Activated B cell treated with CpG ODN at 0.5 μM for 24 hours (primary cell): ENCODE measurements around the gene GLT1D1. TPM values are rescaled to one million over a fixed set of nuclear protein-coding genes. Genes with fewer than 3 reads are reported as not detected.

Experiments
- ATAC-seq: fragments of 200-7000 bp; cut with Tn5 transposase; one replicate; pipeline ENCODE4 v1.10.0; 2021; ENCODE audit warnings: low read depth, mild to moderate bottlenecking, moderate library complexity
- CTCF ChIA-PET: fragments of 350-600 bp; sonication (Branson Sonifier 250); formaldehyde crosslinking; loops from one replicate; lab custom pipeline; 2021; ENCODE audit warnings: antibody characterized with exemption; lab: Charles Lee
- POLR2A ChIA-PET: fragments of 350-600 bp; sonication (Branson Sonifier 250); formaldehyde crosslinking; loops from one replicate; lab custom pipeline; 2021; ENCODE audit warnings: antibody characterized with exemption; lab: Charles Lee
- DNase-seq: peaks from one replicate; pipeline ENCODE4 v3.0.0; 2022
- H3K27ac Mint-ChIP-seq: one replicate; pipeline ENCODE4 v1.8.0; 2020; ENCODE audit warnings: mixed read lengths
- H3K27me3 Mint-ChIP-seq: one replicate; pipeline ENCODE4 v1.8.0; 2021; ENCODE audit warnings: mixed read lengths
- H3K36me3 Mint-ChIP-seq: one replicate; pipeline ENCODE4 v1.8.0; 2021; ENCODE audit warnings: low read depth, mixed read lengths
- H3K4me1 Mint-ChIP-seq: one replicate; pipeline ENCODE4 v1.8.0; 2021; ENCODE audit warnings: mixed read lengths
- H3K4me3 Mint-ChIP-seq: one replicate; pipeline ENCODE4 v1.8.0; 2020; ENCODE audit warnings: mild to moderate bottlenecking, mixed read lengths
- H3K9me3 Mint-ChIP-seq: one replicate; pipeline ENCODE4 v1.8.0; 2020; ENCODE audit warnings: mixed read lengths
- CTCF ChIP-seq: fragments of 200-600 bp; IDR thresholded peaks from one replicate; pipeline ENCODE4 v1.8.0; 2022; ENCODE audit warnings: antibody characterized with exemption, mild to moderate bottlenecking
- intact Hi-C: fragments of 100-400 bp; cut with micrococcal nuclease; formaldehyde crosslinking; loops from one replicate; pipeline ENCODE4 v1.15.1; 2024
- total RNA-seq: library from RNA; stranded (reverse); gene quantifications from 2 replicates; pipeline ENCODE4 v1.2.3, GENCODE V29; 2022

GLT1D1 gene
- total RNA-seq, 1 donor from 2014 or later = not detected

- Mint-ChIP-seq H3K4me1 (no peaks in the 10 kb centered on the region), H3K27ac (no peak overlapping the region), H3K36me3 (peaks cover 1% of the 10 kb centered on the region), H3K9me3 (peaks cover 23% of the 10 kb centered on the region), H3K27me3 (no peaks in the 10 kb centered on the region), H3K4me3 (no peak overlapping the region)
- ChIA-PET POLR2A (no interaction called here), CTCF (no interaction called here)
- DNase-seq = no peak
- no peak for ATAC-seq
- no peak for TF ChIP-seq CTCF
- intact Hi-C loops = no loop called here
Observed at GRCh38 chr12:128876559-128876958, 23.3 kb downstream of the GLT1D1 start.

DNA sequence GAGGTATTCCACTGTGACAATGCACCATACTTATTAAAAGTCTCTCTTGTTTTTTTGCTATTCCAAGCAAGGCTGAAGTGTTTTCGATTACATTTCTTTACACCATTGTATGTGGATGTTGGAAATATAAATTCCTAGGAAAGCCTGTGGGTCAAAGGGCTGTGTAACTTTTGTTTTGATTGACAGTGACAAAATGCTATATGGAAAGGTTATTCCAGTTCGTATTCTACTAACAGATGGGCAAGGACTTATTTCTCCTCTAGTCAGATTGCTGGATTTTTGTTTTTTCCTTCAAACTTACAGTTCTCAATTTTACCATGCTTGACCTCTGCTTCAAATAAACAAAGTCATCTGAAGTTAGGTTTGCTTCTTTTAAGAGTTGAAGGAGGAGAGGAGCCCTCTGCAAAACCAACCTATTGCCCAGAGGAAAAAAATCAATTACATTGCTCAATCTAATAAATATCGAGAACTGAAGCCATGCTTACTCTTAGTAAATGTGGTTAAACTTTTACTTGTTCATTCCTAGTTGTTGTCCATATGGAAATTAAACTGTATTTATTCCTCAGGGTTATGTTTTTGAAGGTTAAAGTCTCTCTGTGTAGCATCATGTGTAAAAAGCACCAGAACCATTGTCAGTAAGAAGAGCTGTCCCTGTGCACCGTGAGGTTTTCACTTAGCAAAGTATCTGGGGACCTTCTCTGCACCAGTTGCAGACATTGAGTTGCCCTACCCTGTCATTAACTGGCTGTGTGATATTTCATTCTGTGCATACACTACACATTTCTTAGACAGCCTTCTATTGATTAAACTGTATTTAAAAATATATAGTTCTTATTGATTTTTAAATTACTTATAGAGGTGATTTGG is 26.9 kb downstream of the GLT1D1 start:
- Mint-ChIP-seq H3K4me1 (no peaks in the 10 kb centered on the region), H3K36me3 (peaks cover 1% of the 10 kb centered on the region), H3K27ac (no peak overlapping the region), H3K9me3 (peaks cover 19% of the 10 kb centered on the region), H3K27me3 (no peaks in the 10 kb centered on the region), H3K4me3 (no peak overlapping the region)
- ATAC-seq = no peak
- intact Hi-C loops = no loop called here
- ChIA-PET CTCF (no interaction called here), POLR2A (no interaction called here)
- no peak for DNase-seq
- no peak for TF ChIP-seq CTCF

DNA sequence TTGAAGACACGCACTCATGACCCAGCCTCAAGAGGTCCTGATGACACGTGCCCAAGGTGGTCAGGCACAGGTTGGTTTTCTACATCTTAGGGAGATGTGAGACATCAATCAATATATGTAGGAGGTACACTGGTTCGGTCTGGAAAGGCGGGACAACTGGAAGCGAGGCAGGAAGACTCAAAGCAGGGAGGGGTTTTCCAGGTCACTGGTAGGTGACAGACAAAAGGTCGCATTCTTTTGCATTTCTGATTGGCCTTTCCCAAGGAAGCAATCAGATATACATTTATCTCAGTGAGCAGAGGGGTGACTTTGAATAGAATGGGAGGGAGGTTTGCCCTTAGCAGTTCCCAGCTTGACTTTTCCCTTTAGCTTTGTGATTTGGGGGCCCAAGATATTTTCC is 38.6 kb downstream of the GLT1D1 start:
- intact Hi-C loops = no loop called here
- H3K9me3 Mint-ChIP-seq = no peaks in the 10 kb centered on the region
- ATAC-seq (no peak), DNase-seq (no peak)
- no peak overlapping the region for H3K27ac Mint-ChIP-seq
- H3K27me3 Mint-ChIP-seq = peaks cover 5% of the 10 kb centered on the region
- H3K4me3 Mint-ChIP-seq = no peak overlapping the region
- ChIA-PET CTCF (no interaction called here), POLR2A (no interaction called here)
- no peak for TF ChIP-seq CTCF
- H3K4me1 Mint-ChIP-seq = no peaks in the 10 kb centered on the region
- no peaks in the 10 kb centered on the region for H3K36me3 Mint-ChIP-seq

GRCh38 chr12:128903236-128903635 is 50.0 kb downstream of the GLT1D1 start:
- Mint-ChIP-seq H3K4me3 (no peak overlapping the region), H3K9me3 (no peaks in the 10 kb centered on the region), H3K4me1 (no peaks in the 10 kb centered on the region), H3K36me3 (no peaks in the 10 kb centered on the region), H3K27ac (no peak overlapping the region), H3K27me3 (no peaks in the 10 kb centered on the region)
- ChIA-PET POLR2A (no interaction called here), CTCF (no interaction called here)
- intact Hi-C loops = no loop called here
- DNase-seq (no peak), ATAC-seq (no peak)
- no peak for TF ChIP-seq CTCF

DNA sequence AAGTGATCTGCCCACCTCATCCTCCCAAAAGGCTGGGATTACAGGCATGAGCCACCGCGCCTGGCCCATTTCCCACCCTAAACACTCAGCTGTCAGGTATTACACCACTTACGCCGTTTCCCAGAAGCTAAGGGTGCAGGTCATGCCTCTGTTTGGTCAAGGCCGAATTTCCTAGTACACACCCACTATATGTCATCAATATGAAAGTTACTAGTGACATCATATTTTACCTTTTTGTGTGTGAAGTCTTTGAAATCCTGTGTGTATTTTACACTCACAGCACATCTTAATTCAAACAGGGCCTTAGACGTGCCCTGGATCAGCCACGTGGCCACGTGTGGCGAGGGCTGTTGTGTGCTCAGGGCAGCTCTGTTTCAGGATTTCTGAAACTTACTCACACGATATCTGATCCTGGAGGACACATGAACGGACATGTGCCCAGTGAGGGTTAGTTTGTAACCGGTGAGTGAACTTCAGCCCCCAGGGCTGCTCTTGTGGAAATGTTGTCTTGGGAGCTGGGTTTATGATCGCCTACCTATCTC is 51.8 kb downstream of the GLT1D1 start:
- ChIA-PET POLR2A (no interaction called here), CTCF (no interaction called here)
- H3K9me3 Mint-ChIP-seq = no peaks in the 10 kb centered on the region
- no peak overlapping the region for H3K27ac Mint-ChIP-seq
- DNase-seq = no peak
- no peaks in the 10 kb centered on the region for H3K36me3 Mint-ChIP-seq
- no peak for TF ChIP-seq CTCF
- ATAC-seq = no peak
- no peaks in the 10 kb centered on the region for H3K27me3 Mint-ChIP-seq
- H3K4me1 Mint-ChIP-seq = no peaks in the 10 kb centered on the region
- intact Hi-C loops = no loop called here
- no peak overlapping the region for H3K4me3 Mint-ChIP-seq
